ENCODE results near the gene KPTN.
"Not testable (repeated sequence)": the region's sequence is repeated elsewhere in the genome, so short reads cannot be mapped to it uniquely, and the experiment has no call there.

KPTN gene

DNA sequence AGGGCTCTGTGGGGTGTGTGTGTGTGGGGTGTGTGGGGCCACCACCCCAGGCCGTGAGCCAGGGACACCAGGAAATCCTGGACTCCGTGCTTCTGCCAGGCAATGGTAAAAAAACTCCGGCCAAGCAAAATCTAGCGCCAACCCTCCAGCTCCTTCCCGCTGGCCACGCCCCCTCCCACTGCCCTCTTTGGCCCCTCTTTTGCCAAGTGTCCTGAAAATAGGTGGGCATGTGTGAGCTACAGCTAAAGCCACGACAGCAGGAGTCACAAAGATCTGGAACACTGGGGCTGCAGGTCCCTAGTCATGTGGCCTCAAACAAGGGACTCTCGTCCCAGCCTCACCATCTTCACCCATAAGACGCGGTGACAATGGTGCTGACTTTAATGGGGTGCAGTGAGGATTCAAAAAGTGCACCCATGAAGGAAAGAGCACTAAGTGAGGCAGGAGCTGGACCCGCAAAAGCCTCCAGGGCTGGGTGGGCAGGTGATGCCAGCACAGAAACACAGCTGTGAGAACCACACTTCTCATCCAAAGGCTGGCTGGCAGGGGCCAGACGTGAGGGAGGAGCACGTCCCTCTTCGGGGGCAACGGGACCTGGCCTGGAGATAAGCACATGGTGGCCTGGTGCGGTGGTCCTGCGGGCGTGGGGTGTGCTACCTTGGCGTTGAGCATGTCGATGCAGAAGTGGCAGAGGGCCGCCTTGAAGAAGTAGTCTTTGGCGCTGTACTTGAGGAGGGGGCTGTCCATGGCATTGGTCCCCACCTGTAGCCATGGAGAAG lies 7.5 kb upstream of the KPTN start:
- DNase-seq (ENCODE audit: low spot score) = no peak

GRCh38 chr19:47490847-47491246 lies 6.8 kb upstream of the KPTN start:
- DNase-seq (ENCODE audit: low spot score) = no peak

DNA sequence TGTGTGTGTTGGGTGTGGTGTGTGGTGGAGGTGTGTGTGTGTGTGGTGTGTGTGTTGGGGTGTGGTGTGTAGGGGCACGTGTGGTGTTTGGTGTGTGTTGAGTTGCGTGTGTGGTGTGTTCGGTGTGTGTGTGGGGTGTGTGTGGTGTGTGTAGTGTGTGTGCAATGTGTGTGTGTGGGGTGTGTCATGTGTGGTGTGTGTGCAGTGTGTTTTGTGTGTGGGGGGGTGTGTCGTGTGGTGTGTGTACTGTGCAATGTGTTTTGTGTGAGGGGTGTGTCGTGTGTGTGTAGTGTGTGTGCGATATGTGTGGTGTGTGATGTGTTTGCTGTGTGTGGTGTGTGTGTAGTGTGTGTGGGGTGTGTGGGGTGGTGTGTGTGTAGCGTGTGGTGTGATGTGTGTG lies 6.0 kb upstream of the KPTN start:
- no peak for DNase-seq (ENCODE audit: low spot score)

DNA sequence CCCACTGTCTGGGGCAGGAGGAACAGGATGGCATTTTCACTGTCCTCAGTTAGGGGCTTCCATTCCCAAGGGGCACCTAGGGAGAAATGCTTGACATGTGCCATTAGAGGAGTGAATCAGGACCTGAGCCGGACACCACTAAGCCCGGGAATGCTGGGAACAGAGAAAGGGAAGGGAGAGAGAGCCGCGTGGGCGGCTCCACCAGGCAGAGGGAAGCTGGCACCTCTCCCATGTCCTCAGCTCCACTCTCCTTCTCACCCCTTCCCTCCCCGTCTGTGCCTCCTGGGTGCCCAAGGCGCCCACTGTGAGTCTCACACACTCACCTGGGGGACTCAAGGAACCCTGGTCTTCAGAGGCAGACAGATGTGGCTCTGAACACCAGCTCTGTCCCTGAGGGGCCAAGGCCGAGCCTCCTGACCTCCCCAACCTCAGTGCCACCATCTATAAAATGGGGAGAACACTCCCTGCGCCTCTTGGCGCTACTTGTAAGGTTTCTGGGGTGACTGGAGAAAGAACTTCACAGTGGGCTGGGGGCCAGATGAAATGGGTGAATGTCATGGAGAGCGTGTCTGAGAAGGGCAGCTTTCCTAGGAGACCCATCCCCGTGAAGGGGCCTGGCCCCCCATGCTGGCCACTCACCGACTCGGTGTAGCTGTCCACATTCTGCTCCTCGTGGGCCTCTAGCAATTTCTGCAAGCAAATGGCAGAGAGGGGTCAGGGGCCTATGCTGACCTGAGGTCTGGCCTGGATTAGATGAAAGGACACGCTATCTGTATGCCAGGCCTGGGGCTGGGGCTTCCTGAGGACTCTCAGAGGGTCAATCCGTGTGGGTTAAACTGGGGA lies 5.3 kb upstream of the KPTN start:
- no peak for DNase-seq (ENCODE audit: low spot score)

DNA sequence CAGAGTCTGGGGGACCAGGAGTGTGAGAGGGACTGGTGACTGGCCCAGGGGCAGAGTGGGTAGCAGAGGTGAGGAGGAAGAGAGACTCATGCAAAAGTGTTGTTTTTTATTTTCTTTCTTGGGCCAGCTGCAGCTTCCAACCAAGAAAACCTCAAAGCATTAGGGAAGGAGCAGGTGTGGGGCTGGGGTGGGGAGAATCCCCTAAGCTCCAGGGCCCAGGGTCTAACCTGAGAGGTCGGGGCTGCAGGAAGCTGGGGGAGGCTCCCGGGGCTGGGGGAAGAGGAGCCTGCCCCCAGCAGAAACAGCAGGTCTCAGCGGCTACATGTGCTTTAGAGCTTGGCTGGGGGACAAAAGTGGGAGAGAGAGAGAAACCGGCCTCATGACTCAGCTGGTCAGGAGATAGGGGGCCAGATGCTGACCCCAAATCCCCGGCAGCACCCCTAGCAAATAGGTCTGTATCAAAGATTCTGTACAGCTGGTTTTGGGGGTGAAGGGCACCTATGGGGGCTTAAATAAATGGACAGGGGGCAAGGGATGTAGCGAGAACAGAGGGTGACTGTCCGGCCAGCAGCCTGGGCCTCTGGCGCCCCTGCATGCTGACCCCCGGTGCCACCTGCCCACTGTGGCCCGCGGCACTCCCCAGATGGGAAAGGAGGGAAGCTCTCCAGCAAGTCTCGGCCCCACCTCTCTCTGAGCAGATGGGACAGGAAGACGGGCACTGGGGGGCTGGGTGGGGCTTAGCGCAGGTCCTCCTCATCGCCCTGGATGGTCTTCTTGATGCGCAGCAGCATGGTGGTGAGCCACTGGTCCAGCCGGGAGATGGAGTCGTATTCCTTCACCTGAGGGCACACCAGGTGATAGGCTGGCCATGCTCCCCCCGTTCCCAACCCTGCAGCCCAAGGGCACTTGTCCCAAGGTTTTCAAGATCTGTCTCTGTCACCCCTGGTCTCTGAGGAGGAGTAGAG lies 3.8 kb upstream of the KPTN start:
- DNase-seq (ENCODE audit: low spot score) = no peak

GRCh38 chr19:47486900-47487299 lies 2.9 kb upstream of the KPTN start:
- no peak for DNase-seq (ENCODE audit: low spot score)

DNA sequence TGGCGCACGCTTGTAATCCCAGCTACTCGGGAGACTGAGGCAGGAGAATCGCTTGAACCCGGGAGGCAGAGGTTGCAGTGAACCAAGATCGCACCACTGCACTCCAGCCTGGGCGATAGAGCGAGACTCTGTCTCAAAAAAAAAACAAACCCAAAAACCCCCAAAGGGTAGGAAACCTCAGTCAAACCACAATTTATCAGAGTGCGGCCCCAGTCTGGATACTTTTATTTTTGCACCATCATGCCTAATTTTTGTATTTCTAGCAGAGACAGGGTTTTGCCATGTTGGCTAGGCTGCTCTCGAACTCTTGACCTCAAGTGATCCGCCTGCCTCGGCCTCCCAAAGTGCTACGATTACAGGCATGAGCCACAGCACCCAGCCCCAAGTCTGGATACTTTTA lies 2.2 kb upstream of the KPTN start:
- DNase-seq (ENCODE audit: low spot score) = not testable (repeated sequence)

GRCh38 chr19:47485210-47485609 lies 1.2 kb upstream of the KPTN start:
- DNase-seq (ENCODE audit: low spot score) = no peak

GRCh38 chr19:47483200-47483599 lies 819 bp downstream of the KPTN start:
- DNase-seq (ENCODE audit: low spot score) = no peak

- no peak for DNase-seq (ENCODE audit: low spot score)
These were observed 2.5 kb downstream of the KPTN start for GRCh38 chr19:47481460-47482052.

DNA sequence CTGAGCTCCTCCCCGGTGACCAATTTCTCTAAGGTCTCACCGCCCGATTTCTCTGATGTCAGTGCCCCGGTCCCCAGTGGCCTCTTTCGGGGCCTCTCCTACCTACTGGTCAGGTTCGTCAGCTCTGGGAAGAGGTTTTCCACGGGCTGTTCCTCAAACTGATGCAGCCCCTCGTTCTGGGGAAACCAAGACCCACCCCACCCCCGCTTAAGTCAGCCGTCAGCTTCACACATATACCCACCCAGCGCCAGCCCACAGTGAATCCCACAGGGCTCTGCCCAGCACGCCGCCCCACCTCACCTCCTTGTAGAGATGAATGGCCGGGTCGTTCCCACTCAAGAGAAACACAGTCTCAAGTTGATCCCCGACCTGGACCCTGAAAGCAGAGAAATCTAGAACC lies 3.4 kb downstream of the KPTN start:
- DNase-seq (ENCODE audit: low spot score) = no peak

GRCh38 chr19:47479701-47480503 lies 4.1 kb downstream of the KPTN start:
- DNase-seq (ENCODE audit: low spot score) = peak; percentile 13

- no peak for DNase-seq (ENCODE audit: low spot score)
These were observed 7.5 kb downstream of the KPTN start for GRCh38 chr19:47476438-47476972.

DNA sequence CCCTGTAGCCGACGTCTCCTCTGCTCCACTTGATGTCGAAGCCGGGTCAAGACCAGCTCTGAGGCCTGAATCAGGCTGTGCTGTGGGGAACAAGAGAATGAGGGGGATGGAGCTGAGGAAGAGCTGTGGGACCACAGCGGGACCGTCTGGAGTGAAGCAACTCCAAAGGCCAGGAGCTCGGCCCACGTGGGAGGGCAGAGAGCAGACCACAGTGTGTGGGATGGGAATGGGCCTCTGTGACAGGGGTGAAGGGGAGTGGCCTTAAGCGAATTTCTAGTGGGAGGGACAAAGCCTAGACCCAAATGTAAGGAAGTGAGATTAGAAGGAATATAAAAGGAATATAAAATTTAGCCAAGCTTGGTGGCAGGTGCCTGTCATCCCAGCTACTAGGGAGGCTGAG lies 8.6 kb downstream of the KPTN start:
- DNase-seq (ENCODE audit: low spot score) = no peak

DNA sequence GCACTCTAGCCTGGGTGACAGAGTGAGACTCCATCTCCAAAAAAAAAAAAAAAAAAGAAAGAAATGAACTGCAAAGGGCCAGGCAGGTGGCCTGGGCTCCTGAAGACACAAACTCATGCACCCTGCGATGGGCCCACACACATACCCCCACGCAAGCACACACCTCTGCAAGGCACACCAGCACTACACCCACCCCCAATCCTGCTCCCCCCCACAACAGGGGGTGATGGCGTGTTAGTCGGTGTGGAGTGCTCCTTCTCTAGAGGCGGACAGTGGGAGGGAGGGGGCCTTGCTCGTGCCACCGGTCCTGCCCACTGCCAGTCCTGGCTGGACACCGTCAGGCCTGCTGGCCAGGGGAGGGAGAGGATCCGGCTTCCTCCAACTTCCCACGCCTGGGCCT lies 10.7 kb downstream of the KPTN start:
- DNase-seq (ENCODE audit: low spot score) = no peak

DNA sequence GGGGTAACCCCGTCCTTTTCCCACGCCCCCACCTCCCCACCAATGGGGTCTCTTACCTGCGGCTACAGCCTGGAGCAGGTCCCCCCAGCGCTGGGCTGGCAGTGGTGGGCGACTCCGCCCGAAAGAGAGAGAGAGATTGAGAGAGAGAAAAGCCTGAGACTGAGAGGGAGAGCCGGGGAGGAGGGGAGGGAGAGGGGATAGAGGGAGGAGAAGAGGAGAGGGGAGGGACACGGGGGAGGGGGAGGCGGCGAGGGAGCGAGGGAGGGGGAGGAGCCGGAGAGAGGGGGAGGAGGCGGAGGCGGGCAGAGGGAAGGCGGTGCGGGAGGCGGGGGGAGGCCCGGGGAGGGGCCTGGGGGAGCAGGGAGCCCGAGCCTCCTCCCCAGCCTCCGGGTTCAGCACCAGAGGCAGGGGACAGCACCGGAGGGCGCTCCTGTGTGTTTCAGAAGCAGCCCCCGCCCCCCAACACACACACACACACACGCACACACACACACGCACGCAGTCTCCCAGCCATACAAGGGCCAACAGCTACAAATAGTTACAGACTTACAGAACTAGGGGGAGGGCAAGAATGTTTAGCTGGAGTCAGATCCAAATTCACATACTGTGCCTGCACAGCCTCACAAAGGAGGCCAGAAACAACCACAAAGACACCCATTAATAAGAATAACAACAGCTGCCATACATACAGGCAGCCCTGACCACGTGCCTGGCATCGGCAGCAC lies 12.1 kb downstream of the KPTN start, which contains the start of gene SLC8A2:
SLC8A2 (minus strand) TSS at position 161 of the 725 bp plus-strand sequence. CDS start 5,490 bp downstream, outside the sequence.
- DNase-seq (ENCODE audit: low spot score) = peak; percentile 75

GRCh38 chr19:47471381-47471732 lies 12.7 kb downstream of the KPTN start:
- no peak for DNase-seq (ENCODE audit: low spot score)

DNA sequence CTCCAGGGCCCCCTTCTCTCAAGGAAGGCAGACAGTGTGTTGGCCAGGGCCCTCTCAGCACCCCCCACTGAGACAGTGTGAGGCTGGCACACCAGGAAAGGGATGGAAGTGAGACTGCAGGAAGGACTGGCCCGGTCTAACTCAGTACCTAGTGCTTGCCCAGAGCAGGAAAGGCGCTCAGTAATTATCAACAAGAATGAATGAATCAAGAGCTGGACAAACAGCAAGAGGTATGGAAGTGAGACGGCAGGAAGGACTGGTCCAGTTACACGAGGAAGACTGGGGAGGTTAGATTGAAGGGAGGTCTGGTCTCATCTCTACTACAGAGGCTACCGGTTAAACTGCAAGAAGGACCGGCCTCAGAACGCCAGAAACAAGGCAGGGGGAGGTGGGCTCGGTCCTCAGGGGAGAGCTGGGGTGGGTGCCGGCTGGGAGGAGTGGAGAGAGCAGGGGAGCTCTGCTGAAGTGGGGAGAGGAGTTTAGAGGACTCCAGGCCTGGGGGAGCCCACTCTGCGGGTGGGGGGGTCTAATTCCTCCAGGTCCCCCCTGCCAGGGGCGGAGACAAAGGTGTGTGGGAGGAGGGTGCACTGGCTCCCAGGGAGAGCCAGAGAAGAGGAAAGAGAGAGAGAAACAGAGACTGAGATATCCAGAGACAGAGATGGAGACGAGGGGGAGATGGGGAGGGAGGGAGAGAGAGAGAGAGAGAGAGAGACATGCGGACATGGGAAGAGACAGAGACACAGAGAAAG lies 13.4 kb downstream of the KPTN start:
- DNase-seq (ENCODE audit: low spot score) = no peak

DNA sequence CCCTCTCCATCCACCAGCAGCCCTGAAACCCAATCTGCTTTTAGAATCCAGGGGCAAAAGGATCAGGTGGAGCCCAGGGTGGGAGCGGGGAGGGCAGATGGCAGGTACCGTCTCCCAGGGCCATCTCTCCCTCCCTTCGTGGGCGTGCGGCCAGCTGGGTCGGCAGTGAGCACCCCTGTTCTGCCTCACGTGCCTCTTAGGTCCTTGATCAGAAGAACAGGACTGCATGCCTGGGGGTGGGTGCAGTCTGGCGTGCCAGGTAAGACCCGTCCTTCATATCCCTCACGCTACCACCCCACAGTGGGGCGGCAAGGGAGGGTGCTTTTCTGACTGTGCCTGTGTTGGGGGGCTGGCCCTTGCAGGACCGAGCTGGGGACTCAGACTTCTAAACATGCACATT lies 14.3 kb downstream of the KPTN start:
- DNase-seq (ENCODE audit: low spot score) = no peak

All from AG08395 (cell line).